ENCODE results near the gene NTNG1.

The NTNG1 gene

DNA sequence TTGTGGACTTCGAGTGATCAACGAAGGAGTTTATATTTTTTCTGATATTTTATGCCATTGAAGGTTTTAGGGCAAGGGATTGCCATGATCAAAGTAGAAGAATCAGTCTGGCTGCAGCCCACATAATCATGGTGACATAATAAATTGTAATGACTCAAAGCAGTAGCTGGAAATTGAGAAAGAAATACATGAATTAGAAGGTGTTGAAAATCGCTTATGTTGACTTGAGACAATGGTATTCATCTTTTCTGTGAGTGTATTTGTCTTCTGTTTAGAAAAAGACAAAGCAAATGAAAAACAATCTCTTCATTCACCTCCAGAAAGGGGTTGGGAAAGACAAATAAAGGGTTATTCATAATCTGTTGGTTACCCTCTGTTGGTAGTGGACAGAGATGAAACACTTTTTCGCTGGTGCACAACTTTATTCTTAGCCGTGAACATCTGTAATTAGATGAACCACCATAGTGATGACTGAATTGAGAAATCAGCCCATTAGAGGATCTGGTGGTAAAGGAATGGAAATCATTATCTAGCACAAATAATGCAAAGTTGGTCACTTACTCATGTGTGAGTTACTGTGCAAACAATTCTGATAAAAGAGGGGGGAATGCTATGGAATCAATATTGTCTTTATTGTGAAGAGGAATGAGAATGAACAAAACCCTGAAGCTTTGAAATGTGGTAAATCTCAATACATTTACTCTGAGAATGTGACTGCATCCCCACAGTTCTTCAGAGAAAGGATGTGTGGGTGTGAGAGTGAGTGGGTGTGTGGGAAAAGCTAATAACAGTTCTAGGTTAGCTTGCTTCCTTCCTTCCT, 121.8 kb downstream of the NTNG1 start:
- no peak for DNase-seq (ENCODE audit: low read depth in 3 of 3)

DNA sequence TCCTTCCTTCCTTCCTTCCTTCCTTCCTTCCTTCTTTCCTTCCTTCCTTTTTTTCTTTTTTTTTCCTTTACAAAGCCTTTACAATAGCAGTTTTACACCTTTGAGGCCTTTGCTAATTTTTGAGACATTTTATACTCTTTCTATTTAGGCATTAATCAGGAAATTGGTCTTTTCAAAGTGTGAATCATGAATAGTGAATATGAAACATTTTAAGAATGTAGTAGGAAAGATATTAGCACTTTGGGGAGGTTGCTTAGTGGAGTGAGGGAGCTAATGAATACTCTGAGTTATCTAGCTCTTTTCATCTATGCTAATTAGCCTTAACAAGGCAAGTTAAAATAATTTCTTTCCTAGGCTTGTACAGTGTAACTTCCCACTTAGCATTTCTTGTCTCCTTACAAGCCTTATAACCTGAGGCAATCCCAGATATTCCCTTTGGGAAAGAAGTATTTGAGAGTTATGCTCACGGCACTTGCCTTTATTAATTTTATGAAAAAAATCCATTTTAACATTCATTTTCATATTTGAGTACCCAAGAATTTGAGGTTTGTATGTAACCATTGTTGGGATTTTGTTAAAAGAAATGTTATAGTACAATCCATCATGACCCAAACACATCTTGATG, 122.6 kb downstream of the NTNG1 start:
- no peak for DNase-seq (ENCODE audit: low read depth in 3 of 3)

DNA sequence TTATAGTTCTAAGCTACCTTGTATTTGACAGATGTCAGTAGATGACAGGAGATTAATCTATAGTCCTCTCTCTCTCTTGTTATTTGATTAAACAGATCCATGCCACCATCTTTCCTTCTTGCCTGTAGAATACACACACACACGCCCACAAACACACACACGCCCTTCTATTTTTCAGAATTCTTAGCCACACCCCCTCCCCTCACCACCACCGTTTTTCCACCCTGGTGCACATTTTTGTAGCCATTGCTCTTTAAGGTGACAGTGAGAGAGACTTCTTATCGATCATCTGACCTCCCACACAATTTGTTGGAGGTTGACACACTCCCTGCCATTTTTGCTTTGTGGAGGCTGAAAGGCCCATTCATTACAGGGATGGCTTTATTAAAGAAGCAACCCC, 123.2 kb downstream of the NTNG1 start:
- no peak for DNase-seq (ENCODE audit: low read depth in 3 of 3)

DNA sequence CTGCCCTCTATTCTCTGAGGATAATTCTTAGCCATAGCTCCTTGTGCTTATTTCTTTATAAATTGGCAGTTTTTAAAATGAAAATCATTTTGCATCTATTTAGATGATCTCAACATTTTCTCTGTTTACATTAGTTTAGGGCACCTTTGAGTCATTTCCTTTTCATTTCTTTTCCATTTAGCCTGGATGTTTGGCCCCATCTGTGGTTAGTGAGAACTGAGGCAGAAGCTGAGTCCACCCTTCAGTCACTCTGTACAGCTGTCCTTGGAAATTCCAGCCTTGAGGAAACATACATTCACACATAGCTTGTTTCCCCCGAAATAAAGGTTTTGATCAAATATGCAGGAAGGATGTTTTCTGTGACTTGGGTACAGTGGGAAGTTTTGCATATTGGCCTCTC, 123.7 kb downstream of the NTNG1 start:
- no peak for DNase-seq (ENCODE audit: low read depth in 3 of 3)

- no peak for DNase-seq (ENCODE audit: low read depth in 3 of 3)
Measured at GRCh38 chr1:107267489-107267888, 126.7 kb downstream of the NTNG1 start.

DNA sequence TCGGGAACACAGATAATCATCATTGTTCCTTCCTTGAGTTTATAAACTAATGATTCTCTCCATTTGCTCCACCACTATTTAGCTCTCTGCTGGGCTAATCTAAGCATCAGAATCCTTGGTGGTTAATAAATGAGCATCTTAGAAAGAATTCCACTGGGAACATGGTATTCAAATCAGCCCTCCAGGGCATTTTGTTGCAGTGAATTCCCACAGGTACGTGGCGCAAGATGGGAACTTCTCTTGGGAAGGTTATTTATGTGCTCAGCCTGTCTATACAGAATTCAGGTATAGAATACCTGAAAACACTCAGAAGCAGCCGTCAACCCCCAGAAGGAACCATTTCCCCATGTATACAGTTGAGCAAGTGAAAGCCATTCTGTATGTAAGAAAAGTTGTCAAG, 131.5 kb downstream of the NTNG1 start:
- DNase-seq (ENCODE audit: low read depth in 3 of 3), result no peak

GRCh38 chr1:107273515-107273914, 132.7 kb downstream of the NTNG1 start:
- no peak for DNase-seq (ENCODE audit: low read depth in 3 of 3)

GRCh38 chr1:107274227-107274626, 133.4 kb downstream of the NTNG1 start:
- DNase-seq (ENCODE audit: low read depth in 3 of 3), result no peak

DNA sequence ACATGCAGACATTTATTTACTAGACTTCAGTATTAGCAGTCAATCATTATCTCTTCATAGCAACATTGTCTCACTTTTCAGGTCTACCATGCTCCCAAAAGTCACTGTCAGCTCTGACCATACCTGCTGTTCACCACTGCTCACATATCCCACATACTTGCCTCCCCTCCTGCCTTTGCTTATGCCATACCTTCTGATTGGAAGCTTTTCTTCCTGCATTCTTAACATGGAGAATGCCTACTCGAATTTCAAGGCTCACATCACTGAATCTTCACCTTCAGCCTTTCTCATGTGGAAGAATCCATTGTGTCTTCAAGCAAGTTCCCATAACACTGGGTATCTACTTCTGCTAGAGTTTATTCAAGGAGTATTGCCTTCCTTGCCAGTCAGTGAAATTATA, 135.4 kb downstream of the NTNG1 start:
- DNase-seq (ENCODE audit: low read depth in 3 of 3), result no peak

- DNase-seq (ENCODE audit: low read depth in 3 of 3), result no peak
Measured at GRCh38 chr1:107277022-107277421, 136.2 kb downstream of the NTNG1 start.

GRCh38 chr1:107286125-107286524, 145.3 kb downstream of the NTNG1 start:
- DNase-seq (ENCODE audit: low read depth in 3 of 3), result no peak

DNA sequence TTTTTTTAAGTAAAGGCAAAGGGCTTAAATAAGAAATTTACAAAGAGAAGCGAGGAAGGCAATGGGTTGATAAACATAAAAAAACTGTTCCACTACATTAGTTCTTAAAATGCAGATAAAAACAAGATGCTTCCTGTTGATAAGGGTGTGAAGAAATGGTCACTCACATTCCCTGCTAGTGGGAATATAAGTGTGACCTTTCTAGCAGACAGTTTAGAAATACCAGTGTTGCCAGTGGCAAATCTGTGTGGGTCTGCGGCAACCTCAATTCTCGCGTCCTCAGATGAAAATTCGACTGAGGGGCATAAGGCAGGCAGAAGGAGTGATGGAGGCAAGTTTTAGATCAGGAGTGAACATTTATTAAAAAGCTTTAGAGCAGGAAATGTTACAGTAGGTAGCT, 151.1 kb downstream of the NTNG1 start:
- no peak for DNase-seq (ENCODE audit: low read depth in 3 of 3)

DNA sequence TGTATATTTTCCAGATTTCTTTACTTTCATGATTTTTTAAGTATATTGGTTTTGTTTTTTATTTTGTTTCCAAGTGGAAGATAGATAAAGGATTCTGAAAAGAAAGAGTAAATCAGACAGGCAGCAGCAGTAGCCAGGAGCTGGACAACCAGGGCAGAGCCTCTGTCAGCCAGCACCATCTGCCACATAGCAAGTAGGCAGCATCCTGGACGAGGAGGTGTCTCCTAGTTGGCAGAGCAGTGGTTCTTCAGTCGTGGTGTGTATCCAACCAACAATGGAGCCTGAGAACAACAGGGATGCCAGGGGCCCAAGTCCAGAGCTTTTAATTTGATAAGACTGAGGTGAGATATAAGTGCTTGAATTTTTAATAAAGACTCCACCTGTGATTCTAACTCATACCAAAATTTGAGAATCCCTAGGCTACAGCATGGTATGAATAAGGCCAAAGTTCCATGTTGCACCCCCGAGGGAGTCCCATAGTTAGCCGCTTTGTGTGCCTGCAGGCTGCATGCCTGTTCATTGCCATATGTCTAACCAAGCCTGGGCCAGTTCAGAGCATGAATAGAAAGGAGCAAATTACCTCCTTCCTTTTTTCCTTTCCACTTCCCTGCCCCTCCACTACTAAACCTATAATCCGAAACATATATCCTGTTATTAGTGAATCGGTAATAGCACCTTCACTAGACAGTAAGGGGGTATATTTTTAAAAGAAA, 153.2 kb downstream of the NTNG1 start:
- no peak for DNase-seq (ENCODE audit: low read depth in 3 of 3)

- no peak for DNase-seq (ENCODE audit: low read depth in 3 of 3)
Measured at GRCh38 chr1:107294686-107295085, 153.8 kb downstream of the NTNG1 start.

- no peak for DNase-seq (ENCODE audit: low read depth in 3 of 3)
Measured at GRCh38 chr1:107297681-107298080, 156.8 kb downstream of the NTNG1 start.

- DNase-seq (ENCODE audit: low read depth in 3 of 3), result no peak
Measured at GRCh38 chr1:107298526-107298925, 157.7 kb downstream of the NTNG1 start.

- DNase-seq (ENCODE audit: low read depth in 3 of 3), result no peak
Measured at GRCh38 chr1:107299521-107299920, 158.7 kb downstream of the NTNG1 start.

GRCh38 chr1:107309962-107310361, 169.1 kb downstream of the NTNG1 start:
- DNase-seq (ENCODE audit: low read depth in 3 of 3), result no peak

GRCh38 chr1:107315652-107316051, 174.8 kb downstream of the NTNG1 start:
- DNase-seq (ENCODE audit: low read depth in 3 of 3), result no peak

- no peak for DNase-seq (ENCODE audit: low read depth in 3 of 3)
Measured at GRCh38 chr1:107318932-107319331, 178.1 kb downstream of the NTNG1 start.

DNA sequence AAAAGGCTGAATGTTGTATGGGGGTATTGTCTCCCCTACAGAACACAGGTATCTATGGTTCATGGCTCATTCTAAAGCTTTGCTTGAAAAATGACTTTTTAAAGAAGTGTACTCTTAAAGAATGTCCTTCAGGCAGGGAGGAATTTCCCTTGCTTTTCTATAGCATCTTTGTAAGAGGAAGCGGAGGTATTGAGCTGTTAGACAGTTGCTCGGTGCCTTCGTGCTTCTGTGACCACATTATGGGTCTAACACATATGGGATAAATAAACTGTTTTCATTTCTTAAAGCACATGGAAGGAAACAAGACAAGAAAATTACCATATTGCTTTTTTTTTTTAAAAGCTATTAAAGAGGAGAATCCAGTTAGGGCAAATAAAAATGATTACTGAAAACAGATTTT, 182.9 kb downstream of the NTNG1 start:
- DNase-seq (ENCODE audit: low read depth in 3 of 3), result no peak

DNA sequence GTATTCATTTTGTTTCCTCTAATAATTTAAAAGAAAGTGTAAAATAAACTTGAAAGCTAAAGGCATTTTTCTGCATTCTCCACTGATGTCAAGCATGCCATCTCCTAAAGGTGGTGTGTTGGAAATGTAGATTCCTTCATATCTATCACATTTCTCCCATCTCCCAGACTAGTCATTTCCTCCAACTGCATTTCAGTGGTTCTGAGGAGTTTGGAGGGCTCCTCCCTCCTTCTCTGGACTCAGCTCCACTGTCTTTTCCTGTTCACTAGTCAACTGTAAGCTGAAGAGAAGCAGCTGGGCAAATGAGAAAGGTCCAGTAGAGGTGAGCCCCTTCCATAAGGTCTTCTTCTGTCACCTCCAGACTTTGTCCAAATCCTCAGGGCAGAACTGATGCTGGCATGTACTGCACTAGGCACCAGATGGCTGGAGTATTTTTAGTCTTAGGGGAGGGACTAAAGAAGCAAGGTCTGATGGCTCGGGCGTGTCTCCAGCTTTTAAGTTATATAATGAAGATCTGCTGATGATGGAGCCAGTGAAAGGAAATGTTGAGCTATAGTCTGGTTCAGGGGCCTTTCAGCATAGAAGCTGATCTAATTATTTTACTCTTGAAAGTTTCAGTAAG, 186.1 kb downstream of the NTNG1 start:
- no peak for DNase-seq (ENCODE audit: low read depth in 3 of 3)
